IPS-20b (cell line): ENCODE results near the gene SDHC.
A peak's percentile ranks its signal among the peaks of the same experiment; 100 is the strongest.

Experiments used
- H3K27ac ChIP-seq: one replicate; pipeline ENCODE4 v1.5.1; 2013; ENCODE audit warnings: low read length
- H3K27me3 ChIP-seq: 2 replicates; pipeline ENCODE4 v1.6.1; 2013; ENCODE audit warnings: mild to moderate bottlenecking, low read length, inconsistent platforms; ENCODE audit not compliant: insufficient read depth
- H3K36me3 ChIP-seq: 2 replicates; pipeline ENCODE4 v1.6.1; 2013; ENCODE audit warnings: low read depth, mild to moderate bottlenecking, inconsistent platforms, low read length, moderate library complexity; ENCODE audit not compliant: insufficient read depth
- H3K4me1 ChIP-seq: 2 replicates; pipeline ENCODE4 v1.6.1; 2013; ENCODE audit warnings: mild to moderate bottlenecking, control low read depth, inconsistent platforms, low read length, moderate library complexity; ENCODE audit not compliant: insufficient read depth
- H3K4me3 ChIP-seq: 2 replicates; pipeline ENCODE4 v1.5.1; 2013; ENCODE audit warnings: mild to moderate bottlenecking, low read length, inconsistent platforms
- H3K9ac ChIP-seq: 2 replicates; pipeline ENCODE4 v1.6.1; 2013; ENCODE audit warnings: low read depth, mild to moderate bottlenecking, inconsistent platforms, low read length, moderate library complexity
- H3K9me3 ChIP-seq: 2 replicates; pipeline ENCODE4 v1.6.1; 2013; ENCODE audit warnings: mild to moderate bottlenecking, low read depth, low read length, inconsistent platforms; ENCODE audit not compliant: insufficient read depth

Gene SDHC

GRCh38 chr1:161314201-161314981 is at the start of gene SDHC:
Gene SDHC, plus strand, starts transcription at chr1:161314381. Its CDS starts 25 bp downstream, at chr1:161314406.
- H3K27me3 ChIP-seq, result no peaks in the 10 kb centered on the region
- H3K4me1 ChIP-seq, result peaks cover 13% of the 10 kb centered on the region
- H3K27ac ChIP-seq, result peak within 1 kb of the TSS; percentile 98
- H3K36me3 ChIP-seq, result no peaks in the 10 kb centered on the region
- H3K9ac ChIP-seq, result peak within 1 kb of the TSS; percentile 96
- H3K4me3 ChIP-seq, result peak within 1 kb of the TSS; percentile 95
- no peaks in the 10 kb centered on the region for H3K9me3 ChIP-seq

- Histone ChIP-seq H3K27me3 (peaks cover 16% of the 10 kb centered on the region), H3K4me1 (peaks cover 14% of the 10 kb centered on the region), H3K27ac (no peak overlapping the region), H3K9me3 (no peaks in the 10 kb centered on the region), H3K9ac (no peak overlapping the region), H3K36me3 (no peaks in the 10 kb centered on the region), H3K4me3 (no peak overlapping the region)
These were observed 48.9 kb upstream of the SDHC start for GRCh38 chr1:161265305-161265704.

- H3K9me3 ChIP-seq, result no peaks in the 10 kb centered on the region
- no peaks in the 10 kb centered on the region for H3K36me3 ChIP-seq
- H3K9ac ChIP-seq, result no peak overlapping the region
- H3K27ac ChIP-seq, result no peak overlapping the region
- no peak overlapping the region for H3K4me3 ChIP-seq
- H3K27me3 ChIP-seq, result peaks cover 7% of the 10 kb centered on the region
- H3K4me1 ChIP-seq, result peaks cover 6% of the 10 kb centered on the region; the same call in 1 of the 2 replicates
These were observed 48.0 kb upstream of the SDHC start for GRCh38 chr1:161266202-161266601.

GRCh38 chr1:161266836-161267235 is 47.3 kb upstream of the SDHC start:
- Histone ChIP-seq H3K9me3 (no peaks in the 10 kb centered on the region), H3K4me1 (peaks cover 6% of the 10 kb centered on the region; the same call in 1 of the 2 replicates), H3K4me3 (no peak overlapping the region), H3K27me3 (peaks cover 1% of the 10 kb centered on the region), H3K27ac (no peak overlapping the region), H3K9ac (no peak overlapping the region), H3K36me3 (no peaks in the 10 kb centered on the region)

GRCh38 chr1:161267321-161267720 is 46.9 kb upstream of the SDHC start:
- H3K4me1 ChIP-seq, result peaks cover 6% of the 10 kb centered on the region; the same call in 1 of the 2 replicates
- H3K27ac ChIP-seq, result no peak overlapping the region
- no peaks in the 10 kb centered on the region for H3K36me3 ChIP-seq
- no peak overlapping the region for H3K4me3 ChIP-seq
- no peaks in the 10 kb centered on the region for H3K27me3 ChIP-seq
- no peaks in the 10 kb centered on the region for H3K9me3 ChIP-seq
- H3K9ac ChIP-seq, result no peak overlapping the region

GRCh38 chr1:161273402-161273801 is 40.8 kb upstream of the SDHC start:
- no peak overlapping the region for H3K27ac ChIP-seq
- H3K4me3 ChIP-seq, result no peak overlapping the region
- no peaks in the 10 kb centered on the region for H3K4me1 ChIP-seq
- no peak overlapping the region for H3K9ac ChIP-seq
- no peaks in the 10 kb centered on the region for H3K9me3 ChIP-seq
- 0 out of 2 replicates have a peak, but pooled peaks cover 3% of the 10 kb centered on the region for H3K27me3 ChIP-seq
- H3K36me3 ChIP-seq, result no peaks in the 10 kb centered on the region

- Histone ChIP-seq H3K9ac (no peak overlapping the region), H3K27ac (no peak overlapping the region), H3K27me3 (0 out of 2 replicates have a peak, but pooled peaks cover 3% of the 10 kb centered on the region), H3K9me3 (no peaks in the 10 kb centered on the region), H3K36me3 (no peaks in the 10 kb centered on the region), H3K4me3 (no peak overlapping the region), H3K4me1 (no peaks in the 10 kb centered on the region)
These were observed 39.3 kb upstream of the SDHC start for GRCh38 chr1:161274874-161275273.

GRCh38 chr1:161282991-161283390 is 31.2 kb upstream of the SDHC start:
- Histone ChIP-seq H3K9ac (no peak overlapping the region), H3K36me3 (no peaks in the 10 kb centered on the region), H3K4me3 (no peak overlapping the region), H3K27me3 (peaks cover 14% of the 10 kb centered on the region; the same call in 1 of the 2 replicates), H3K27ac (no peak overlapping the region), H3K9me3 (no peaks in the 10 kb centered on the region), H3K4me1 (no peaks in the 10 kb centered on the region)

GRCh38 chr1:161285113-161285512 is 29.1 kb upstream of the SDHC start:
- peaks cover 11% of the 10 kb centered on the region; the same call in 1 of the 2 replicates for H3K27me3 ChIP-seq

GRCh38 chr1:161285521-161285920 is 28.7 kb upstream of the SDHC start:
- Histone ChIP-seq H3K27me3 (peaks cover 11% of the 10 kb centered on the region; the same call in 1 of the 2 replicates), H3K9me3 (no peaks in the 10 kb centered on the region), H3K4me1 (no peaks in the 10 kb centered on the region), H3K36me3 (no peaks in the 10 kb centered on the region), H3K9ac (peak overlapping the region; percentile 25; the same call in 1 of the 2 replicates), H3K27ac (no peak overlapping the region), H3K4me3 (no peak overlapping the region)

More at GRCh38 chr1:161285113-161285512, 29.1 kb upstream of the SDHC start:
- no peaks in the 10 kb centered on the region for H3K9me3 ChIP-seq
- peak overlapping the region; percentile 25; the same call in 1 of the 2 replicates for H3K9ac ChIP-seq
- H3K4me1 ChIP-seq, result no peaks in the 10 kb centered on the region
- no peak overlapping the region for H3K4me3 ChIP-seq
- no peaks in the 10 kb centered on the region for H3K36me3 ChIP-seq
- H3K27ac ChIP-seq, result no peak overlapping the region

GRCh38 chr1:161287482-161288054 is 26.6 kb upstream of the SDHC start:
- H3K27ac ChIP-seq, result no peak overlapping the region
- H3K4me1 ChIP-seq, result no peaks in the 10 kb centered on the region
- no peaks in the 10 kb centered on the region for H3K9me3 ChIP-seq

GRCh38 chr1:161290779-161291178 is 23.4 kb upstream of the SDHC start:
- Histone ChIP-seq H3K27me3 (no peaks in the 10 kb centered on the region), H3K36me3 (no peaks in the 10 kb centered on the region), H3K9me3 (no peaks in the 10 kb centered on the region), H3K27ac (no peak overlapping the region), H3K9ac (no peak overlapping the region), H3K4me1 (no peaks in the 10 kb centered on the region), H3K4me3 (no peak overlapping the region)

More at GRCh38 chr1:161287482-161288054, 26.6 kb upstream of the SDHC start:
- no peaks in the 10 kb centered on the region for H3K36me3 ChIP-seq
- H3K9ac ChIP-seq, result no peak overlapping the region
- H3K4me3 ChIP-seq, result no peak overlapping the region
- peaks cover 11% of the 10 kb centered on the region; the same call in 1 of the 2 replicates for H3K27me3 ChIP-seq
